SH-SY5Y (cell line): ENCODE data around the gene PCGF2.

Experiments used
- GATA2 ChIP-seq: IDR thresholded peaks from 2 replicates; pipeline ENCODE4 v1.6.1; 2011; ENCODE audit warnings: mild to moderate bottlenecking, low read depth, low read length
- GATA3 ChIP-seq: IDR thresholded peaks from 2 replicates; pipeline ENCODE4 v1.6.1; 2011; ENCODE audit warnings: low read depth, mild to moderate bottlenecking, low read length, moderate library complexity

DNA sequence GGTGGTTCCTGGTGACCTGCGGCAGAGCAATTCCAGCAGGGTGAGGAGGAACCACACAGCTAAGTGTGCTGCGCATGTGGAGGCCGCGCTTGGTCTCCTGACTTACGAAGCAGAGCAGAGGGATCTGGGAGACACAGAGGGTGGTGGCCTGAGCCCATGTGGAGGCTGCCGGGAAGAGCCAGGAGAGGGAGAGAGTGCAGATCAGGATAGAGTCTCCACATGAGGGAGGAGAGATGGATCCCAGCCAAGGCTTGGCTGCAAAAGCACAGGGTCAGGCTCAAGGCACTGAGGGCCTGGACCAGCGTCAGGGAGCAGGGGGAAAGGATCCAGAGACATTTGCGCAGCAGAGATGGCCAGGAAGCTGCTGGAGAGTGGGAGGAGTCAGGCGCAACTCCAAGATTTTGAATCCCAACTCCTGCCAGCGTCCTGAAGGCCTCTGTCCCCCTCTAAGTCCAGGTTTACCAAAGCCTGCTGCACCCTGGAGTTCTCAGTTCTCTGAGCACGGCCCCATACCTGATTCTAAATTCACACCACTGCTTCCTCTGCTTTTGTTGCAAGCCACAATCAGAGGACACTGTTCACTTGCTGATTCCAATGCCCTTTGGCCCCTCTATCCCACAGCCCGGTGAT lies 54.3 kb downstream of the PCGF2 start:
- TF ChIP-seq GATA3, result no peak
- TF ChIP-seq GATA2, result no peak
